ENCODE data around the gene ILKAP. TPM values are rescaled to one million over a fixed set of nuclear protein-coding genes. Genes with fewer than 3 reads are reported as not detected.

ILKAP gene
- total RNA-seq, 2 donors from 2014 or later = 27.8 to 50.3 TPM

DNA sequence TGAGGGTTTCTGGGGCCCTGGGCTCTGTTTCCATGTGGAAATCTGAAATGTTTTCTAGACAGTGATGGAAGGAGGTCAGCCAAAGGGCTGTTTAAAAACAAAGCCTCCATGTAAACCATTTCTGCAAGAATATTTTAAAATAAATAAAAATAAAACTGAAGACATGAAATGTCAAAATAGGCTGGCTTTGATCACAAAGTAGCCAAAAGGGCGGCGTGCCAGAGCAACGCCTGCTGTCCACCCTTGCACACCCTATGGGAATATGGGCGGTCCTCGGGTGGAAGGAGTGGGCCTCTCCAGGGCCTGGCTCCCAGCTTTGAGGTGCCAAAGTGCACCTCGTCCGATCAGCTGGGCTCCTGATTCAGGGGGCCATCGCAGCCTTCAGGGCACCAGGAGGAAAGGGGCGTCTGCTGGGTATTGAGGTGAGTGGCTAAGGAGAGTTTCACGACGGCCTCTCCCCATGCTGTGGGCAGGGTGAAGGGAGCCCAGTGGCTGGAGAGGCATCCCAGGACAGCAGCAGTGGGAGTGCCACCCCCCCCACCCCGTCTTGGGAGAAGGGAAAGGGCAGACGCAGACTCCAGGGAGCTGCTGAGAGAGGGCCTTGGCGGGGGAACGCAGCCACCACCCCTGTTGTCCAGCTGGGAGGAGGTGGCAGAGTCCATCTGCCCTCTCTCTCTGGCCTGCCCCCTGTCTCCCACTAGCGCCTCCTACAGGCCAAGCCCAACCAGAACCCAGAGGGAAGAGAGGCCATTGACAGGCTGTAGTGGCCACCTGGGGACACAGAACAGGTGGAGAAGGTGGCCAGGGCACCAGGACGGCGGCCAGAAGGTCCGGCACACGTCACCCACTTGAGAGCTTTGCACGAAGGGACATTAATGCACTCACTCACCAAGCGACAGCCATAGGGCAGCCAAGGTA lies 50.5 kb downstream of the ILKAP start:
- Histone ChIP-seq H3K27me3 (no peaks in the 10 kb centered on the region), H3K36me3 (no peaks in the 10 kb centered on the region), H3K9ac (ENCODE audit: low read depth in 2 of 2, low read length in 2 of 2) (no peak overlapping the region), H3K4me3 (no peak overlapping the region), H3K27ac (no peak overlapping the region), H3K9me3 (no peaks in the 10 kb centered on the region), H3K4me1 (no peaks in the 10 kb centered on the region)
- TF ChIP-seq CTCF (IDR thresholded peaks at IDR 0.05) = no peak
- no peak for DNase-seq
- intact Hi-C loops (cut with DNase I) = no loop called here

DNA sequence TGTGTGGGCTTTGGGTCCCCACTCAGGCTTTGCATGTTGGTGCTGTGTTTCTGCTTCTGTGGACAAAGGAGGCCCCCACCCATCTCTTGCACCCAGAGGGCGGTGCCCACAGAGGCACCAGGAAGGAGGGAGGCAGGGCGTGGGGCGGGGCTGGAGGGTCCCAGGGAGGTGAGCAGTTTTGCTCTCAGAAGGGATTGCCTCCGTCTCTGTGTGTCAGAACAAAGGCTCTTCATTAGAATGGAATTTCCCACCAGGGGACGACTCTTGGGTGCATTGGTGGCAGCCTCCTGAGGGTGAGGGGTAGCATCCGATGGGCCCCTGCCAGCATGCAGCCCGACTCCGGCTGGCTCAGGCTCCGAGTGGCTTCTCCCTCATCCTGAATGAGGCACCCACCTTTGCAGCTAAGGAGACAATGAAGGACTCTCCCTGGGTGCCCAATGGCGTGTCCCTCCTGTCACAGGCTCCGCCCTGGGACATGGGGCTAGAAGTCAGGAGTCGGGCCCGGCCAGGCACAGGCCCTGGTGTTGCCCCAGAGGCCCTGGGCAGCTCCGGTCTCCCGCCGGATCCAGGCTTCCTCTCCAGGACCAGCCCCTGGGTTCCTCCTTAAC lies 51.8 kb downstream of the ILKAP start:
- H3K9ac ChIP-seq (ENCODE audit: low read depth in 2 of 2, low read length in 2 of 2) = no peak overlapping the region
- no peak for DNase-seq
- TF ChIP-seq CTCF (IDR thresholded peaks at IDR 0.05) = no peak
- H3K27ac ChIP-seq = no peak overlapping the region
- intact Hi-C loops (cut with DNase I) = no loop called here
- no peak overlapping the region for H3K4me3 ChIP-seq
- H3K4me1 ChIP-seq = no peaks in the 10 kb centered on the region
- no peaks in the 10 kb centered on the region for H3K9me3 ChIP-seq
- no peaks in the 10 kb centered on the region for H3K27me3 ChIP-seq
- H3K36me3 ChIP-seq = no peaks in the 10 kb centered on the region

DNA sequence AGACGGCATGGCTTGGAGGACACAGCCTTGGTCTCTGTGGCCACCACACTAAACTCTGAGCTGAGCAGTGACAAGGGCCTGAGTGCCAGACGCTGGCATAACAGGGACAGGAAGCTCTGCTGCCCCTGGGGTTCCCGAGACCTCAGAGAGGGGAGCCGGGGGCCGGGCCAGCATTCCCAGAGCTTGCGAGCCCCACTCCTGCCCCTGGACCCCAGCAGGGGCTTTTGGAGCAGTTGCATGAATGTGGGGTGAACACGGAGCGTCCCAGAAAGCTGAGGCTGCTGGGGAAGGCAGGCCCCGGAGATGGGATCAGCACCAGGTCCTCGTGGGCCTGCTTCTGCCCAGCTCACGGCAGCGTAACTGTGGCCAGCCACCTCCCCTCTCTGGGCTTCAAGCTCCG lies 52.3 kb downstream of the ILKAP start:
- Histone ChIP-seq H3K27me3 (no peaks in the 10 kb centered on the region), H3K9me3 (no peaks in the 10 kb centered on the region), H3K9ac (ENCODE audit: low read depth in 2 of 2, low read length in 2 of 2) (no peak overlapping the region), H3K4me3 (no peak overlapping the region), H3K36me3 (no peaks in the 10 kb centered on the region), H3K4me1 (no peaks in the 10 kb centered on the region), H3K27ac (no peak overlapping the region)
- no peak for DNase-seq
- no peak for TF ChIP-seq CTCF (IDR thresholded peaks at IDR 0.05)
- intact Hi-C loops (cut with DNase I) = no loop called here

DNA sequence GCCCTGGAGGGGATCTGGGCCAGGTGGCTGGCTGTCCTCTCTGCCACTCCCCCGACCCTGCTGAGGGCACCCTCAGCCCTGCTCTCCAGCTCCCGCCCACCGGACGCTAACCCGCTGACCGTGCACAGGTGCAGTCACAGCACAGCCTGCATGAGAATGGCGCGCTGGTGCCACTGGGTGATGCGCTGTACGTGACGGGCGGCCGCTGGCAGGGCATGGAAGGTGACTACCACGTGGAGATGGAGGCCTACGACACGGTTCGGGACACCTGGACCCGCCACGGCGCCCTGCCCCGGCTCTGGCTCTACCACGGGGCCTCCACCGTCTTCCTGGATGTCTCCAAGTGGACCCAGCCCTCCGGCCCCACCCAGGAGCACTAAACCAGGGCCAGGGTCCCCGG lies 52.8 kb downstream of the ILKAP start:
- no peaks in the 10 kb centered on the region for H3K36me3 ChIP-seq
- TF ChIP-seq CTCF (IDR thresholded peaks at IDR 0.05) = no peak
- intact Hi-C loops (cut with DNase I) = no loop called here
- H3K27ac ChIP-seq = no peak overlapping the region
- H3K27me3 ChIP-seq = no peaks in the 10 kb centered on the region
- H3K9me3 ChIP-seq = no peaks in the 10 kb centered on the region
- H3K4me3 ChIP-seq = no peak overlapping the region
- no peaks in the 10 kb centered on the region for H3K4me1 ChIP-seq
- H3K9ac ChIP-seq (ENCODE audit: low read depth in 2 of 2, low read length in 2 of 2) = no peak overlapping the region
- DNase-seq = no peak

GRCh38 chr2:238149841-238150572 lies 53.5 kb downstream of the ILKAP start:
- no peak for TF ChIP-seq CTCF (IDR thresholded peaks at IDR 0.05)
- intact Hi-C loops (cut with DNase I) = no loop called here
- Histone ChIP-seq H3K36me3 (no peaks in the 10 kb centered on the region), H3K9me3 (no peaks in the 10 kb centered on the region), H3K27me3 (no peaks in the 10 kb centered on the region), H3K27ac (no peak overlapping the region), H3K4me1 (no peaks in the 10 kb centered on the region), H3K4me3 (no peak overlapping the region), H3K9ac (ENCODE audit: low read depth in 2 of 2, low read length in 2 of 2) (no peak overlapping the region)
- no peak for DNase-seq

All from colonic mucosa (tissue), 4 donors.